Lung (tissue), 12 donors: ENCODE data around the gene MZB1. TPM values are rescaled to one million over a fixed set of nuclear protein-coding genes. Genes with fewer than 3 reads are reported as not detected.
A peak's percentile ranks its signal among the peaks of the same experiment; 100 is the strongest.

Experiments
- ATAC-seq: fragments of 200-7000 bp; cut with Tn5 transposase; one replicate; pipeline ENCODE4 v1.9.1; 2020; ENCODE audit warnings: moderate number of reproducible peaks; ENCODE audit not compliant: insufficient read depth, low FRiP score
- DNase-seq, 3 donors: peaks; one replicate each; pipeline ENCODE4 v3.0.0-alpha.2; 2013 to 2017
- H3K27ac ChIP-seq, 2 donors: one replicate each; pipeline ENCODE4 v1.5.1; 2013; ENCODE audit warnings: mild to moderate bottlenecking in 2 of 2, moderate library complexity in 2 of 2, control low read depth in 1 of 2, inconsistent platforms in 1 of 2, low read depth in 1 of 2, low read length in 1 of 2
- H3K27me3 ChIP-seq, 3 donors: one replicate each; pipeline ENCODE4 v1.5.1; 2013; ENCODE audit warnings: low read length in 2 of 3; ENCODE audit not compliant: control insufficient read depth in 3 of 3, insufficient read depth in 3 of 3
- H3K36me3 ChIP-seq, 4 donors: one replicate each; pipeline ENCODE4 v1.5.1; 2013; ENCODE audit warnings: low read length in 4 of 4, mild to moderate bottlenecking in 1 of 4, moderate library complexity in 1 of 4; ENCODE audit not compliant: control insufficient read depth in 4 of 4, insufficient read depth in 4 of 4
- H3K4me1 ChIP-seq, 5 donors: one replicate each; pipeline ENCODE4 v1.5.1; 2013; ENCODE audit warnings: low read length in 5 of 5, mild to moderate bottlenecking in 2 of 5, moderate library complexity in 1 of 5; ENCODE audit not compliant: control insufficient read depth in 5 of 5, insufficient read depth in 5 of 5
- H3K4me3 ChIP-seq: one replicate; pipeline ENCODE4 v1.5.1; 2013; ENCODE audit warnings: mild to moderate bottlenecking, control low read depth, moderate library complexity
- H3K9ac ChIP-seq, 2 donors: one replicate each; pipeline ENCODE4 v1.5.1; 2013; ENCODE audit warnings: low read length in 2 of 2, control low read depth in 1 of 2; ENCODE audit not compliant: insufficient read depth in 1 of 2
- H3K9me3 ChIP-seq, 4 donors: one replicate each; pipeline ENCODE4 v1.5.1; 2013; ENCODE audit warnings: low read length in 3 of 4, mild to moderate bottlenecking in 1 of 4, moderate library complexity in 1 of 4; ENCODE audit not compliant: control insufficient read depth in 4 of 4, insufficient read depth in 3 of 4
- CTCF ChIP-seq: IDR thresholded peaks from 2 replicates; pipeline ENCODE4 v1.5.1; 2012; ENCODE audit warnings: mild to moderate bottlenecking; ENCODE audit errors: control extremely low read depth, extremely low read depth
- WGBS, 2 donors: extraction: QIAGEN DNeasy Blood & Tissue Kit; methylation state at CpG; one replicate each; pipeline ENCODE4 v1.1.7; 2013; 5-methylcytosine and 5-hydroxymethylcytosine counted together
- polyA plus RNA-seq, 2 donors: library from polyadenylated mRNA; stranded (reverse); fragments of 200-250 nt; gene quantifications; one replicate each; pipeline ENCODE4 v1.2.1, GENCODE V29; 2013
- total RNA-seq, 2 donors: library from RNA; depleted of rRNA in 1 of 2; stranded (reverse); fragments of >200 nt in 1 of 2; gene quantifications; one replicate each; pipeline ENCODE4 v1.2.1, GENCODE V29; 2014 to 2021
- donor health status: control.
- donor health status: control.
- donor health status: Bipolar disorder and iron deficiency.
- donor health status: healthy.
- donor health status: DM: yes; HTN: yes; CAD: no.

MZB1 gene
- total and polyA plus RNA-seq, 4 donors = 2.5 to 14.8 (median 12.8) TPM

- Histone ChIP-seq H3K9ac (no peak overlapping the region), H3K36me3 (peaks cover 0 to 6% (median 4%) of the 10 kb centered on the region in 4 donors), H3K27ac (no peak overlapping the region), H3K9me3 (no peaks in the 10 kb centered on the region), H3K4me1 (peaks cover 0 to 9% (median 3%) of the 10 kb centered on the region in 5 donors), H3K4me3 (no peak overlapping the region), H3K27me3 (no peaks in the 10 kb centered on the region)
- DNase-seq (no peak), ATAC-seq (no peak)
- no peak for TF ChIP-seq CTCF
- WGBS, 2 donors = 95 to 96% methylated on average over 7 of the region's 7 CpGs
Measured at GRCh38 chr5:139408191-139408590, 18.5 kb upstream of the MZB1 start.

GRCh38 chr5:139407517-139407916 is 17.8 kb upstream of the MZB1 start:
- ATAC-seq (no peak), DNase-seq (no peak)
- Histone ChIP-seq H3K36me3 (peaks cover 0 to 4% (median 1%) of the 10 kb centered on the region in 4 donors), H3K27ac (no peak overlapping the region), H3K9ac (no peak overlapping the region), H3K4me1 (peaks cover 0 to 12% (median 6%) of the 10 kb centered on the region in 5 donors), H3K4me3 (no peak overlapping the region), H3K9me3 (no peaks in the 10 kb centered on the region), H3K27me3 (no peaks in the 10 kb centered on the region)
- no peak for TF ChIP-seq CTCF

- Histone ChIP-seq H3K9ac (no peak overlapping the region), H3K4me3 (no peak overlapping the region), H3K27ac (no peak overlapping the region), H3K27me3 (no peaks in the 10 kb centered on the region), H3K36me3 (peaks cover 0 to 4% (median 0%) of the 10 kb centered on the region in 4 donors), H3K9me3 (no peaks in the 10 kb centered on the region), H3K4me1 (peaks cover 0 to 12% (median 6%) of the 10 kb centered on the region in 5 donors)
- no peak for TF ChIP-seq CTCF
- ATAC-seq (no peak), DNase-seq (no peak)
- 84 to 90% methylated on average over 2 of the region's 2 CpGs for WGBS, 2 donors
Measured at GRCh38 chr5:139406963-139407362, 17.2 kb upstream of the MZB1 start.

GRCh38 chr5:139404484-139404840 is 14.7 kb upstream of the MZB1 start:
- TF ChIP-seq CTCF = no peak
- Histone ChIP-seq H3K9me3 (no peaks in the 10 kb centered on the region), H3K36me3 (no peaks in the 10 kb centered on the region), H3K4me3 (no peak overlapping the region), H3K9ac (peak overlapping the region in 1 of 2 donors; percentile 82), H3K27me3 (no peaks in the 10 kb centered on the region), H3K4me1 (peaks cover 0 to 12% (median 6%) of the 10 kb centered on the region in 5 donors), H3K27ac (peak overlapping the region; percentile 84 to 91)
- no peak for ATAC-seq
- DNase-seq = no peak
- 57 to 74% methylated on average over 5 of the region's 5 CpGs for WGBS, 2 donors
